Progenitor cell of endocrine pancreas (in vitro differentiated cells): ENCODE measurements around the gene EXOSC7. TPM values are rescaled to one million over a fixed set of nuclear protein-coding genes. Genes with fewer than 3 reads are reported as not detected.

Source experiments
- DNase-seq: peaks from one replicate; pipeline ENCODE4 v3.0.0; 2021; ENCODE audit warnings: low spot score; ENCODE audit not compliant: unreplicated experiment
- H3K27ac Mint-ChIP-seq: 2 replicates; pipeline ENCODE4 v1.8.0; 2021; ENCODE audit warnings: mild to moderate bottlenecking, moderate library complexity, mixed read lengths
- H3K27me3 Mint-ChIP-seq: 2 replicates; pipeline ENCODE4 v1.8.0; 2021; ENCODE audit warnings: mixed read lengths
- H3K36me3 Mint-ChIP-seq: 2 replicates; pipeline ENCODE4 v1.8.0; 2022; ENCODE audit warnings: mixed read lengths; ENCODE audit not compliant: insufficient read depth
- H3K4me1 Mint-ChIP-seq: 2 replicates; pipeline ENCODE4 v1.8.0; 2021; ENCODE audit warnings: low read depth, mixed read lengths
- H3K4me3 Mint-ChIP-seq: 2 replicates; pipeline ENCODE4 v1.8.0; 2021; ENCODE audit warnings: low read depth, mild to moderate bottlenecking, moderate library complexity, mixed read lengths
- H3K9me3 Mint-ChIP-seq: 2 replicates; pipeline ENCODE4 v1.8.0; 2021; ENCODE audit warnings: low read depth, mixed read lengths
- total RNA-seq: library from RNA; stranded (reverse); gene quantifications from 2 replicates; pipeline ENCODE4 v1.2.1, GENCODE V29; 2021
- TF ChIP-seq, protein P1 (sequence below): fragments of 200-600 bp; sonication (generic); IDR thresholded peaks from one replicate; pipeline ENCODE4 v1.5.0; 2021; ENCODE audit warnings: antibody characterized with exemption, mild to moderate bottlenecking; ENCODE audit not compliant: unreplicated experiment

Gene EXOSC7
- total RNA-seq, 1 donor from 2014 or later: 51.2 TPM

DNA sequence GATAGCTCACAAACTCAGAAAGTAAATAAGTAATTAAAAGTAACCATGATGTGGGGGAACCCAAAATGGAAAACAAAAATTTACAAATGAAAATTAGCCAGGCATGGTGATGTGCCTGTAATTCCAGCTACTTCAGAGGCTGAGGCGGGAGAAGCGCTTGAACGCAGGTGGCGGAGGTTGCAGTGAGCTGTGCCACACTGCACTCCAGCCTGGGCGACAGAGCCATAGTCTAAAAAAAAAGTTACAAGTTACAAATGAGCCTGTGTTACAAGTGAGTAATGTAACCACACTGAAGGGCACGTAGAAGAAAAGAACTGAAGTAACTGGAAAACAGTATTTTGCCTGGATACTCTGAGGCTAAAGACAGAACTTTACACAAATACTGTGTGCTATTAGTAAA is 11.3 kb downstream of the EXOSC7 start:
- H3K27ac Mint-ChIP-seq: no peak overlapping the region
- no peak for DNase-seq
- H3K9me3 Mint-ChIP-seq: no peaks in the 10 kb centered on the region
- H3K36me3 Mint-ChIP-seq: peaks cover 12% of the 10 kb centered on the region
- TF ChIP-seq, protein P1, sequence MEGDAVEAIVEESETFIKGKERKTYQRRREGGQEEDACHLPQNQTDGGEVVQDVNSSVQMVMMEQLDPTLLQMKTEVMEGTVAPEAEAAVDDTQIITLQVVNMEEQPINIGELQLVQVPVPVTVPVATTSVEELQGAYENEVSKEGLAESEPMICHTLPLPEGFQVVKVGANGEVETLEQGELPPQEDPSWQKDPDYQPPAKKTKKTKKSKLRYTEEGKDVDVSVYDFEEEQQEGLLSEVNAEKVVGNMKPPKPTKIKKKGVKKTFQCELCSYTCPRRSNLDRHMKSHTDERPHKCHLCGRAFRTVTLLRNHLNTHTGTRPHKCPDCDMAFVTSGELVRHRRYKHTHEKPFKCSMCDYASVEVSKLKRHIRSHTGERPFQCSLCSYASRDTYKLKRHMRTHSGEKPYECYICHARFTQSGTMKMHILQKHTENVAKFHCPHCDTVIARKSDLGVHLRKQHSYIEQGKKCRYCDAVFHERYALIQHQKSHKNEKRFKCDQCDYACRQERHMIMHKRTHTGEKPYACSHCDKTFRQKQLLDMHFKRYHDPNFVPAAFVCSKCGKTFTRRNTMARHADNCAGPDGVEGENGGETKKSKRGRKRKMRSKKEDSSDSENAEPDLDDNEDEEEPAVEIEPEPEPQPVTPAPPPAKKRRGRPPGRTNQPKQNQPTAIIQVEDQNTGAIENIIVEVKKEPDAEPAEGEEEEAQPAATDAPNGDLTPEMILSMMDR: no peak
- H3K4me1 Mint-ChIP-seq: peaks cover 2% of the 10 kb centered on the region
- H3K27me3 Mint-ChIP-seq: no peaks in the 10 kb centered on the region
- H3K4me3 Mint-ChIP-seq: no peak overlapping the region

DNA sequence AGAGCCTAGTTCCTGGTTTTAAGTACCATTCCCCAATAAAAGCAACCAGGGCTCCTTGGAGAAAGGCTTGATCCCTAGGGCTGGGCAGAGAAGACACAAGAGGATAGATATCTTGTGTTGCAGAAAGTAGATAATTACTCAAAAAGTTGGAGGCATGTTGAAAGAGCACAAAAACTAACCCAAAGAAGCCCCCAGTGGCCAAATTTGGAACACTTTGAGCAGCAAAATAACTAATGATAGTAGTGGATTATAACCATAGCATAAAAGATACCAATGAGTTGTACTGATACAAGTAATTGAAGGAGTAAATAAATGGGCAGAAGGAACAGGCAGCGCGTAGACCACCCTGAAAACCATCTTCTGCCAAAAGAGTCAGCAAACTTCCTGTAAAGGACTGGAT is 12.0 kb downstream of the EXOSC7 start:
- DNase-seq: no peak
- peaks cover 8% of the 10 kb centered on the region for H3K4me1 Mint-ChIP-seq
- H3K36me3 Mint-ChIP-seq: peaks cover 18% of the 10 kb centered on the region
- H3K4me3 Mint-ChIP-seq: no peak overlapping the region
- no peaks in the 10 kb centered on the region for H3K27me3 Mint-ChIP-seq
- H3K9me3 Mint-ChIP-seq: no peaks in the 10 kb centered on the region
- TF ChIP-seq, protein P1: peak; percentile 48
- H3K27ac Mint-ChIP-seq: no peak overlapping the region

DNA sequence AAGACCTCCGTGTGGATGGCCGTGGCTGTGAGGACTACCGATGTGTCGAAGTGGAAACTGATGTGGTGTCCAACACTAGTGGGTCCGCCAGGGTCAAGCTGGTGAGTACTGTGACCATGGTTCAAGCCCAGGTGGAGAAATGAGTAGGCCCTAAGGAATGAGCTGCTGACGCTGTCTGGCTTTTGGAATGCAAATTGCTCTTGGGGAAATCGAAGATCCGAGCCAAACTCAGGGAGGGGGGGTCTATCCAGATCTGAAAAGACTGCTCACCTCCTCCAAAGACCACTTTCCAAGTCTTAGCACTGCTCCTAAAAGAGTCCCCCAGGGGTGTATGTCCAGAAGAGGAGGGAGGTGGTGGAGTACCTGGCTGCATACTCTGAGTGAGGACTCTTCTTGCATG is 13.1 kb downstream of the EXOSC7 start:
- no peaks in the 10 kb centered on the region for H3K9me3 Mint-ChIP-seq
- H3K4me1 Mint-ChIP-seq: peaks cover 15% of the 10 kb centered on the region
- DNase-seq: no peak
- no peaks in the 10 kb centered on the region for H3K27me3 Mint-ChIP-seq
- no peak overlapping the region for H3K27ac Mint-ChIP-seq
- peaks cover 20% of the 10 kb centered on the region for H3K36me3 Mint-ChIP-seq
- TF ChIP-seq, protein P1: no peak
- H3K4me3 Mint-ChIP-seq: no peak overlapping the region

DNA sequence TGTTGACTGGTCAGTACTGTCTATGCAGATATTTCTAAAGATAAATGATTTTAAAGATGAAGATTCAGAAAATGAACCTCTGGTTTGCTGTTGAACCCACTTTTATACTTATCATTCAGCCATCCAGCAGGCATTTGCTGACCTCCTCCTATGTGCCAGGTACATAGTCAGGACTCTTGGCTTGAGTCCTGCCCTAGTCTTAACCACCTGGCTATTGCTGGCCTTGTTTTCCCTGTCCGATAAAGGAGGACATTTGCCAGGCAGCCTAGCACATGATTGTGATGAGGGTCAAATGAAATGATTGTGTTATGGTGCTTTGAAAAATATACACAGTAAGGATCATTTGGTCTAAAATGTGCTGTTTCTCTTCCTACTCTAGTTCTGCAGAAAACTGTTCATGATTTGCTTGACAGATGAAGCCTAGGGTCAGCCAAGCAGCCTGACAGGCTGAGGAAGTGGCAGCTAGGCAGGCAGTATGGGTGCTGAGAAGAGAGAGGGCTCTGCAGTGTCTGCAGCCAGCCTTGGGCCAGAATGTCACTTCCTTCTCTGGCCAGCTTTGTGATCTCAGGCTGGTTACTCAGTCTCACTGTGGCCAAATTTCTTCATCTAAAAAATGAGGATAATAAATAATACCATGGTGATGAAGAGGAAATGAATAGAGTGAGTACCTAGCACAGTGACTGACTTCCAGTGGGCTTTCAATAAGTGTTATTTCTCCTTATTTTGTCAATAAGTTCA is 13.8 kb downstream of the EXOSC7 start:
- Mint-ChIP-seq H3K27ac (no peak overlapping the region), H3K9me3 (no peaks in the 10 kb centered on the region), H3K4me1 (peaks cover 18% of the 10 kb centered on the region), H3K36me3 (peaks cover 20% of the 10 kb centered on the region), H3K4me3 (no peak overlapping the region), H3K27me3 (no peaks in the 10 kb centered on the region)
- no peak for DNase-seq
- TF ChIP-seq, protein P1: no peak

DNA sequence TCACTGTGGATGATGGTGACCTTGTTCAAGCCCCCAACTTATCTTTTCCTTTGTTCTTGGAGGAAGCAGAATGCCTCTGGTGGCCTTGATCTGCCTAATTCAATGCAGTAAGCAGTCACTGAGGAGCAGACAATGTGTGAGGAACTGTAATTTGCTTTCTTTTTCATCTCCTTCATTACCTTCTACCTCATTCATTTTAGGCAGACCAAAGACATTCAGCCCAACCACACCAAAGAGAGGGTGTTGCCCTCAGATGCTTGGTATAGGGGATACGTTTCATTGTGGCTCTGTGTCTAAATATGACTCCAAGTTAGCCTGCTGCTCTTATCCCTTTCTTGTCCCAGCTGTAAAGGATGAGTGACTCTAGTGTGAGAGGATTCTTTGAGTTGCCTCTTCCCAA is 15.3 kb downstream of the EXOSC7 start:
- H3K27ac Mint-ChIP-seq: no peak overlapping the region
- no peaks in the 10 kb centered on the region for H3K9me3 Mint-ChIP-seq
- H3K4me3 Mint-ChIP-seq: no peak overlapping the region
- H3K36me3 Mint-ChIP-seq: peaks cover 12% of the 10 kb centered on the region
- TF ChIP-seq, protein P1: no peak
- H3K4me1 Mint-ChIP-seq: peaks cover 31% of the 10 kb centered on the region
- H3K27me3 Mint-ChIP-seq: no peaks in the 10 kb centered on the region
- DNase-seq: no peak
